ENCODE results near the gene CDC42EP2. TPM values are rescaled to one million over a fixed set of nuclear protein-coding genes. Genes with fewer than 3 reads are reported as not detected.

The CDC42EP2 gene
- total and polyA plus RNA-seq, 2 donors (not counting 3 experiments of a cell fraction or from before 2014, with no cell fraction given) = 23.9 to 26.4 TPM

DNA sequence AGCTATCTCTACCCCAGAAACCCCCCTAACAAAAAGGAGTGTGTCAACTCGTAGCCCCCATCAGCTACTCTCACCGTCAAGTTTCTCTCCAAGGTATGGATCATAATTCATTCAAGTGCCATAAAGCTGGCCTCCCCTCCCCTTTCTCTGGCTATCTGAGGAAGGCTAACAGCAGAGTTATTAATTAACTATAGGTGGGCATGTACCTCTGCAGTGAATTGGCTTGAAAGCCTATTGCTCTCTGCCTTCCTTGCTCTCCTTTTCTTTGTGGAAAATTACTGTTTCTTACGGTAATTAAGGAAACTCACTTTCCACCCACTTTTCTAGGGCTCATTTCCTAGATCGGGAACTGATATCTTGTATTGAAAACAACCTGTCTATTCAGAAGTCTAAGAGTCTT is 38.8 kb upstream of the CDC42EP2 start:
- Histone ChIP-seq H4K20me1 (replicated peaks; ENCODE audit: control insufficient read depth, extremely low read depth, insufficient read depth, low read length) (no peaks in the 10 kb centered on the region), H3K4me3 (replicated peaks in 1 of 3; ENCODE audit: insufficient read depth in 1 of 3, low read depth in 1 of 3, low read length in 3 of 3) (no peak overlapping the region), H3K9ac (replicated peaks; ENCODE audit: extremely low read depth, insufficient read depth, low read length) (peak overlapping the region; percentile 54), H3K4me2 (ENCODE audit: insufficient read depth, low read length) (peak overlapping the region; percentile 80), H3K27ac (ENCODE audit: insufficient read depth, low read depth, low read length) (peak overlapping the region; percentile 92), H3K36me3 (ENCODE audit: control insufficient read depth in 2 of 2, extremely low read depth in 1 of 2, insufficient read depth in 2 of 2, low read length in 2 of 2) (peaks cover 0 to 2% of the 10 kb centered on the region in 2 experiments), H3K79me2 (ENCODE audit: control insufficient read depth, insufficient read depth, low read length) (peaks cover 3% of the 10 kb centered on the region), H3K9me3 (replicated peaks; ENCODE audit: control insufficient read depth, insufficient read depth, low read length) (no peaks in the 10 kb centered on the region), H2AFZ (ENCODE audit: low read depth, low read length) (no peak overlapping the region), H3K27me3 (ENCODE audit: control insufficient read depth in 2 of 2, insufficient read depth in 2 of 2, low read length in 2 of 2) (no peaks in the 10 kb centered on the region), H3K9me1 (replicated peaks; ENCODE audit: control insufficient read depth, extremely low read depth, insufficient read depth, low read length) (no peaks in the 10 kb centered on the region), H3K4me1 (ENCODE audit: control insufficient read depth, extremely low read depth, insufficient read depth, low read length) (peaks cover 48% of the 10 kb centered on the region)
- ChIA-PET POLR2A (interaction anchor here (0.6 to 3.0 kb wide), 12 partner anchors 15 to 1062 kb away, joined by 3 to 65 read pairs (median 5); partner anchors contain the start of genes CDC42EP2 and DPF2), CTCF (interaction anchor here (0.6 to 12.3 kb wide), 24 partner anchors 8 to 1267 kb away, joined by 3 to 625 read pairs (median 7); partner anchors contain the start of genes CDC42EP2, DPF2, POLA2 and TIGD3)
- FAIRE-seq (no peak), DNase-seq (ENCODE audit: low read depth, low spot score) (peak; percentile 49)
- dilution Hi-C loops (cut with MboI; ENCODE audit: extremely low pct_ligation_motif_present, low sequenced_read_pairs) (no loop called here), intact Hi-C loops (cut with micrococcal nuclease) (loop anchor here (1.0 kb wide), 4 partner anchors 14 to 78 kb away; partner anchors contain the start of gene TIGD3)
- no TSS peak for BruUV-seq (replicated peaks)
- TF ChIP-seq GATA2 (IDR thresholded peaks at IDR 0.05; ENCODE audit: insufficient read depth, insufficient read length, low read depth, low read length) (peak; percentile 8), FOS (IDR thresholded peaks at IDR 0.05; ENCODE audit: borderline replicate concordance, insufficient read depth, low read length) (no peak)

DNA sequence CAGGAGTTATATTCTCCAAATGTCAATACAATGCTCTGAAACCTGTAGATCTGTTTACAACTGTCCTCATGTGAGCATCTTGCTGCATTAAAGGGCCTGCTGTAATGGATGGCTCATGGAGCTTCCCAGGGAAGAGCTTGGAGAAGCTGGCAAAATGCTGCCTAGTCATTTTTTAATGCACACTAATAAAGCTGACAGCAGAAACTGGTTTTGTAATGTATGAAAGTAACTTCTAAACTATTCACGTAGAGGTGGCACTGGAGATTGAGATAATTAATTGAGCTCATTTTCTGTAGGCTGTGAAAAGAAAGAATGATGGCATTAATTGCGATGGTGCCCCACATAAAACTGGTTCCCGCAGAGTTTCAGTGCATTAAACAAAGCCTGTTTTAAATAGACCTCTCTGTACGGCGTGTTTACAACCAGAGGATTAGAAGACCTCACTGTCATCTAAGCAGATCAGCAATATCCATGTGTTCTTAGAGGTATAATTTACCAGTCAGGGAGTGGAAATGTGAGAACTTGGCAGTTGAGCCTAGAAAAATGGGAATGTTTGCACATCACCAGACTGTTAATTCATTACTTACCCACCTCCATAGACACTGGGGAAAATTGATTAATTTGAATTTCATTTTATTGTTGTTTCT is 36.9 kb upstream of the CDC42EP2 start:
- H3K27me3 ChIP-seq (ENCODE audit: control insufficient read depth in 2 of 2, insufficient read depth in 2 of 2, low read length in 2 of 2) = no peaks in the 10 kb centered on the region
- H3K36me3 ChIP-seq (ENCODE audit: control insufficient read depth in 2 of 2, extremely low read depth in 1 of 2, insufficient read depth in 2 of 2, low read length in 2 of 2) = peaks cover 3 to 6% of the 10 kb centered on the region in 2 experiments
- H2AFZ ChIP-seq (ENCODE audit: low read depth, low read length) = no peak overlapping the region
- no TSS peak for BruUV-seq (replicated peaks)
- H3K9me3 ChIP-seq (replicated peaks; ENCODE audit: control insufficient read depth, insufficient read depth, low read length) = no peaks in the 10 kb centered on the region
- TF ChIP-seq GATA2 (IDR thresholded peaks at IDR 0.05; ENCODE audit: insufficient read depth, insufficient read length, low read depth, low read length) (no peak), MYC (IDR thresholded peaks at IDR 0.05; ENCODE audit: low read depth, low read length) (no peak), POLR2AphosphoS5 (IDR thresholded peaks at IDR 0.05; ENCODE audit: insufficient read depth, low read depth, low read length) (no peak), JUN (IDR thresholded peaks at IDR 0.05; ENCODE audit: borderline replicate concordance, insufficient read depth, insufficient read length, low read depth) (no peak), POLR2A (IDR thresholded peaks at IDR 0.05; ENCODE audit: low read depth, low read length) (no peak), EZH2 (IDR thresholded peaks at IDR 0.05; ENCODE audit: borderline replicate concordance, low read depth, low read length, severe bottlenecking) (no peak), FOS (IDR thresholded peaks at IDR 0.05; ENCODE audit: borderline replicate concordance, insufficient read depth, low read length) (no peak)
- TF ChIP-seq, protein P1, sequence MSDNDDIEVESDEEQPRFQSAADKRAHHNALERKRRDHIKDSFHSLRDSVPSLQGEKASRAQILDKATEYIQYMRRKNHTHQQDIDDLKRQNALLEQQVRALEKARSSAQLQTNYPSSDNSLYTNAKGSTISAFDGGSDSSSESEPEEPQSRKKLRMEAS (IDR thresholded peaks at IDR 0.05; ENCODE audit: insufficient read depth, insufficient read length) = no peak
- TF ChIP-seq, protein P2, sequence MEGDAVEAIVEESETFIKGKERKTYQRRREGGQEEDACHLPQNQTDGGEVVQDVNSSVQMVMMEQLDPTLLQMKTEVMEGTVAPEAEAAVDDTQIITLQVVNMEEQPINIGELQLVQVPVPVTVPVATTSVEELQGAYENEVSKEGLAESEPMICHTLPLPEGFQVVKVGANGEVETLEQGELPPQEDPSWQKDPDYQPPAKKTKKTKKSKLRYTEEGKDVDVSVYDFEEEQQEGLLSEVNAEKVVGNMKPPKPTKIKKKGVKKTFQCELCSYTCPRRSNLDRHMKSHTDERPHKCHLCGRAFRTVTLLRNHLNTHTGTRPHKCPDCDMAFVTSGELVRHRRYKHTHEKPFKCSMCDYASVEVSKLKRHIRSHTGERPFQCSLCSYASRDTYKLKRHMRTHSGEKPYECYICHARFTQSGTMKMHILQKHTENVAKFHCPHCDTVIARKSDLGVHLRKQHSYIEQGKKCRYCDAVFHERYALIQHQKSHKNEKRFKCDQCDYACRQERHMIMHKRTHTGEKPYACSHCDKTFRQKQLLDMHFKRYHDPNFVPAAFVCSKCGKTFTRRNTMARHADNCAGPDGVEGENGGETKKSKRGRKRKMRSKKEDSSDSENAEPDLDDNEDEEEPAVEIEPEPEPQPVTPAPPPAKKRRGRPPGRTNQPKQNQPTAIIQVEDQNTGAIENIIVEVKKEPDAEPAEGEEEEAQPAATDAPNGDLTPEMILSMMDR (IDR thresholded peaks at IDR 0.05; ENCODE audit: extremely low read depth in 1 of 2, insufficient read depth in 1 of 2, low read depth in 1 of 2, low read length in 2 of 2) = no peak
- H3K4me1 ChIP-seq (ENCODE audit: control insufficient read depth, extremely low read depth, insufficient read depth, low read length) = peaks cover 53% of the 10 kb centered on the region
- H3K9me1 ChIP-seq (replicated peaks; ENCODE audit: control insufficient read depth, extremely low read depth, insufficient read depth, low read length) = no peaks in the 10 kb centered on the region
- H3K9ac ChIP-seq (replicated peaks; ENCODE audit: extremely low read depth, insufficient read depth, low read length) = no peak overlapping the region
- H3K4me2 ChIP-seq (ENCODE audit: insufficient read depth, low read length) = no peak overlapping the region
- H3K79me2 ChIP-seq (ENCODE audit: control insufficient read depth, insufficient read depth, low read length) = peaks cover 3% of the 10 kb centered on the region
- ChIA-PET CTCF (interaction anchor here (1.1 to 12.3 kb wide), 5 partner anchors 14 to 96 kb away, joined by 3 to 625 read pairs (median 35); partner anchors contain the start of genes CAPN1, CDC42EP2 and DPF2), POLR2A (interaction anchor here (1.6 kb wide), 1 partner anchor 37 kb away, joined by 4 read pairs; the partner anchor contains the start of gene CDC42EP2)
- FAIRE-seq = no peak
- H3K4me3 ChIP-seq (replicated peaks in 1 of 3; ENCODE audit: insufficient read depth in 1 of 3, low read depth in 1 of 3, low read length in 3 of 3) = no peak overlapping the region
- H3K27ac ChIP-seq (ENCODE audit: insufficient read depth, low read depth, low read length) = no peak overlapping the region
- dilution Hi-C loops (cut with MboI; ENCODE audit: extremely low pct_ligation_motif_present, low sequenced_read_pairs) (no loop called here), intact Hi-C loops (cut with micrococcal nuclease) (no loop called here)
- H4K20me1 ChIP-seq (replicated peaks; ENCODE audit: control insufficient read depth, extremely low read depth, insufficient read depth, low read length) = no peaks in the 10 kb centered on the region
- no peak for DNase-seq (ENCODE audit: low read depth, low spot score)

Data from endothelial cell of umbilical vein (primary cell).